Activated CD8-positive, alpha-beta memory T cell treated with anti-CD3 and anti-CD28 coated beads, Interleukin-2, amount 50 U/mL, for 1 hour (primary cell): ENCODE data around the gene NR2F1-AS1.

ENCODE experiments used
- DNase-seq: peaks from one replicate; pipeline ENCODE4 v3.0.0-alpha.2; 2020; ENCODE audit errors: extremely low read depth

NR2F1-AS1 gene

GRCh38 chr5:93580927-93581445 is at the start of gene NR2F1-AS1:
NR2F1-AS1 (minus strand) TSS chr5:93581219.
- no peak for DNase-seq

- DNase-seq, result no peak
These were observed 45.8 kb upstream of the NR2F1-AS1 start for GRCh38 chr5:93626801-93627200.

- no peak for DNase-seq
These were observed 42.1 kb upstream of the NR2F1-AS1 start for GRCh38 chr5:93623153-93623552.

- DNase-seq, result peak; percentile 31
These were observed 41.3 kb upstream of the NR2F1-AS1 start for GRCh38 chr5:93622240-93622885.

DNA sequence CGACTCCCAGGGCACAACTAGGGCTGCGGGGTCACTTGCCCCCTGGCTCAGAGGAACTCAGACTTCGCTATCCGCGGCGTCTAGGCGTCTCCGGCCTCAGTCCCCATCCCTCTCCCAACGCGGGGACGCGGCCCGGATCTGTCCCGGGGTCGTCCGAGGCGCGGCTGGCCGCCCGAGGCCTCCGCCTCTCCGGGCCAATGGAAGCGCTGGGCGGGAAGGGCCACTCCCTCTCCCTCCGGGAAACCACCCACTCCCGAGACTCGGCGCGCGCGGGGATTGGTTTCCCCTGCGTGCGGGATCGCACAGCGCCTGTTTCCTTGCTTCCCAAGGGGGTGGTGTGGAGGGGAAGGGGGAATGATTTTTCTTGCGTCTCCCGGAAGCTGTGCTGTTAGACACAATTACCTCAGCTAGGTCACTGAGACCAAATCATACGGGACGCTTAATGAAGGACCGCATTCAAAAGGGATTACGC is 40.3 kb upstream of the NR2F1-AS1 start:
- no peak for DNase-seq

- DNase-seq, result peak; percentile 11
These were observed 39.7 kb upstream of the NR2F1-AS1 start for GRCh38 chr5:93620487-93621326.

- no peak for DNase-seq
These were observed 35.6 kb upstream of the NR2F1-AS1 start for GRCh38 chr5:93616538-93617174.

DNA sequence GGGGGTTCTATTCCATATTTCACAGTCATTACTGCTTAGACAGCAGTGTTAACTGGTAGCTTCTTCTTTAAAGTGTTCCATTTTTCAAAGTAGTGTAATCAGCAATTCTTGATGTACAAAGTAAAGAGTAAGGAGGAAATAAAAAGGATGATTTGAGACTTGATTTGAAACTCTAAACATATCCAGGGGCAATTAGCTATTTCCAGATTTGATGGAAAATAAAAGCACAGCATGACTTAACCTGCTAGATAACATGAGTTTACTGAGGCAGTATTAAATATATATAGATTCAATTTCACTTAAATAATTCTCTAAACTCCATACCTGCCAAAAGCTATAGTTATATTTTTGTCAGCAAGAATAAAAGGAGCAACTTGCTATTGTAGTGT is 31.8 kb upstream of the NR2F1-AS1 start:
- DNase-seq, result no peak

GRCh38 chr5:93611976-93612854 is 31.2 kb upstream of the NR2F1-AS1 start:
- no peak for DNase-seq

- DNase-seq, result no peak
These were observed 30.4 kb upstream of the NR2F1-AS1 start for GRCh38 chr5:93611273-93611975.

GRCh38 chr5:93610581-93611272 is 29.7 kb upstream of the NR2F1-AS1 start:
- no peak for DNase-seq

DNA sequence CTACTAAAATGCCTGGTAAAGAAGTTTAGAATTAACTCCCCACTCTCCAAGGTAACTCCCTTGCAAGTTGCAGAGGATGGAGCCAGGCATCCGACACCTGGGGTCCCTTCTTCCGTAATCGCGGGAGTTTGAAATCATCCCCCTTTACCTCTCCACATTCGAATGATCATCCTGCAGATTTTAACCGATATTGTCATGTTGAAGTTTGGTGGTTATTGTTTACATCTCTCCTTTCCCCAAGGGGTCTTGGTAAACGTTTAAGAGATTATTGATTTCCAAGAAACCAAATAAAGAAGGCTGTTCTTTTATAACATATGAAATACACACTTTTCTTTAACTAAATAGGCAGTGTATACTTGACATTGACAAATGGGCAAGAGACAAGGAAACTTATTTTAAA is 28.7 kb upstream of the NR2F1-AS1 start:
- DNase-seq, result no peak

DNA sequence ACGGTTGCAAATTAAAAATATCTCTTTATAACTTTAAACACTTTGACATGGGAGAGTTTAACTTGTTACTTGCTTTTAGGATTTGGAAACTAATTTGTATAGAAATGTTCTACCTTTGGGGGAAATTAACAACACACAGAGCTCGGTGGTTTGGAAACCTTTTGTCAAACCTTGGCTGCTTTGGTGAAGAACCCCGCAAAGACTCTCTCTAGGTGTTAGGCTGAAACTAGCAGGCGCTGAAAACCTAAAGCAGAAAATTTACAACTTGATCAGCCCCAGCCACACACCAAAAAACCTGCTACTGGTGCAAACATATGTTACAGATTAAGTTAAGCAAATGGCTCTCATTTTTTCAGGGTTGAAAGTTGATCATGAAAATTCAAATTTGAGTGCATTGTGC is 27.8 kb upstream of the NR2F1-AS1 start:
- DNase-seq, result no peak

DNA sequence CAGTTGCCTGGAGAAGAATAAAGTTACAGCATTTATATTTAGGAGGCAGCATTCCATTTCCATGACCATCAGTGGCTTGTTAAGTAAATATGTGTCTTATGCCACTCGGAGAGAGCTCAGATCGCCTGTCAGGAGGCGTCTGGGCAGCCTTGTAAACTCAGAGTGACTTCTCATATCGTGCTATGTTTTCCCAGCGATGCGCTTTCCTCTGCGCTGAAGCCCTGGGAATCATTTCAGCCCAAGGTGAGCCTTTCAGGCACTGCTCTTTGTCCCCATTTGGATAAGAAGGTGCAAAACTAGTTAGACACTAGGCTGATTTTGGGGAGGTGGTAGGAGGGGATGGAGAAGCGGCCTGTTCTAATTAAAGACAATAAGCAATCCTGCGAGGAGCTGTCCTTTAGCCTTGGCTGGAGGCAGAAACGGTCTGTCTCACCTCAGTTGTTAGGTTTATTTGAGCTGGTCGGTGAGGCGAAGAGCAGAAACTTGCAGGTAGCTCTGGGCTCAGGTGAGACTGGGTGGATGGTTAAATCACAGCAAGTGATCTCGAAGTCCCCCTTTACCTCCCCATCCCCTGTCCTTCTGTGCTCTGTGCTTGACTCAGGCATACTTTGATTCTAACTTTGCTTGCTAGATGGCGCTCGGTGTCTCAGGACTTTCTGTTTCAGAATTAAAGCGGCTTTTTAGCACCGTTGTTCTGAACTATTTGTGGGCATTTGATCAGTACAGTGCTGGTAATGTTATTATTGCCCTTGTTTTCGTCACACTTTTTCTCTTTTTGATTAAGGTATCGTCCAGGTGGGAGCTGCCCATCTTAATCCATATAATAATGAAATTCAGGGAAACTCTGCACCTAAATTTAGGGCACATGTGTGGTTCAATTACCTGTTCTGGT is 26.6 kb upstream of the NR2F1-AS1 start:
- DNase-seq, result no peak

DNA sequence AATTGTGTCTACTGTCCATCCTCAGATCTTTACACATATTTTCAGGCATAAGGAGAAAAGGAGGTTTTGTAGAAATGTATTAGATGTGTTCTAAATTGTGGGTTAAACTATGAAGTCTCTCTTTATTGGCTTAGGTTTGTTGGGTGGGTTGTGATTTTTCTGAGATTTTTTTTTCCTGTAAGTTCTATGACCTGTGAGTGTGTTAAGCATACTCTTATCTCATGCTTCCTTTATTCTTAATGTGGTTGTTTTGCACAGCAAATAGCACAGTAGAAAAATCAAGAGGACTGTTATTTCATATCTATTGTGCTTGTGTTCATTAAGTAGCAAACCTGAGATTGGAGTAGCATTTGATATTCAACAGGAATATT is 25.3 kb upstream of the NR2F1-AS1 start:
- DNase-seq, result no peak

DNA sequence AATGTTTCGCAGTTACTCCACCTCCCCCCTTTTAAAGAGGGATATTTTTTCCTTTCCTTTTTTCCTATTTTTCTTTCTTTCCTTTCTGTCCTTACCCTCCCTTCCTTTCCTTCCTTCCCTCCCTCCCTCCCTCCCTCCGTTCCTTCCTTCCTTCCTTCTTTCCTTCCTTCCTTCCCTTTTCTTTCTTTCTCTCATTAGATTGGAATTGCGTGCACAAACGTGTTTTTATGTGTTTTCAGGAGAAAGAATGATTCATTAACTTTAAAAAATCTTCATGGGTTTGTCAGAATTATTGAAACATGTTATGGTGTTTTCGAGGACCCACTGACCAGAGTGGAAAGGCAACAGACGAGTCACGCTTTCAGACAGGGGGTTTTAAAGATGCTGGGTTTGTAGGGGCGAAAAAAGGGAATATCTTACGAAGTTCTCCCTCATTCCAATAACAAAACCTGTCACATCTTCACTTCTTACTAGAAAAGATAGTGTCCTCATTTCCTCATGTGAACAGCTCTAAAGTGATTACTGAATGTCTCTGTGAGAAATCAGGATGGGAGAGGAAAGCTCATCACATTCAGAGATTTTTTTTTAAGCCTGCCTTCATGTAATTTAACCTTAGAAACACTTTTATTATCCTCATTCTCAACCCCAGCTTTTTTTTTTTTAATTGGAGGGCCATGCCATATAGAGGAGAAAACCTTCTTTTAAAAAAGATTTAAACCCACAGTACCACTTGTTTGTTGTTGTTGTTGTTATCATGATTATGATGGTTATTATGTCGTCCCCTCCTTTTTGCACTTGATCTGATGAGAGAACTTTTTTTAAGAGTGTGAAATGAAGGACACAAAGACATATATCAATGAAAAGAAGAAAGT is 23.9 kb upstream of the NR2F1-AS1 start:
- DNase-seq, result no peak

GRCh38 chr5:93603793-93604643 is 23.0 kb upstream of the NR2F1-AS1 start:
- DNase-seq, result no peak
